Caco-2 (cell line): ENCODE measurements around the gene RNFT2. TPM values are rescaled to one million over a fixed set of nuclear protein-coding genes. Genes with fewer than 3 reads are reported as not detected.

Experiments used
- Bru-seq: library from RNA; stranded (reverse); fragments of 400-500 nt; gene quantifications from one replicate; lab custom pipeline; 2021; lab: Mats Ljungman, UMichigan
- BruChase-seq, 2 experiments: library from RNA; stranded (reverse); fragments of 400-500 nt; gene quantifications; one replicate each; lab custom pipeline; 2021; lab: Mats Ljungman, UMichigan
- BruUV-seq: library from RNA; stranded (reverse); fragments of 400-500 nt; replicated peaks from 2 replicates; lab custom pipeline; 2021; lab: Mats Ljungman, UMichigan
- CTCF ChIA-PET: fragments of 300-600 bp; sonication (Branson Sonifier 250); formaldehyde crosslinking; loops from one replicate; lab custom pipeline; 2022; ENCODE audit warnings: antibody characterized with exemption; lab: Charles Lee
- POLR2A ChIA-PET: fragments of 300-600 bp; sonication (Branson Sonifier 250); formaldehyde crosslinking; loops from one replicate; lab custom pipeline; 2022; ENCODE audit warnings: antibody characterized with exemption; lab: Charles Lee
- DNase-seq, 2 experiments: peaks; one replicate each; pipeline versions ENCODE4 v3.0.0 to v3.0.0-alpha.2; 2020 to 2022
- H3K27me3 ChIP-seq: replicated peaks from 2 replicates; pipeline ENCODE4 v1.6.0; 2011; ENCODE audit warnings: low read length; ENCODE audit not compliant: control insufficient read depth, insufficient read depth
- H3K36me3 ChIP-seq: 2 replicates; pipeline ENCODE4 v1.5.1; 2011; ENCODE audit warnings: low read length; ENCODE audit not compliant: control insufficient read depth, insufficient read depth
- H3K4me1 ChIP-seq: fragments of 250-450 bp; sonication (Bioruptor Pico); 2 replicates; pipeline ENCODE4 v1.5.1; 2020; ENCODE audit warnings: mild to moderate bottlenecking
- H3K4me3 ChIP-seq: 2 replicates; pipeline ENCODE4 v1.5.1; 2011; ENCODE audit warnings: low read depth, mild to moderate bottlenecking, control low read depth, low read length
- H3K9me3 ChIP-seq: fragments of 250-450 bp; sonication (Bioruptor Pico); 2 replicates; pipeline ENCODE4 v1.5.1; 2020; ENCODE audit warnings: mild to moderate bottlenecking, moderate library complexity
- H3K27ac Mint-ChIP-seq: one replicate; pipeline ENCODE4 v1.8.0; 2022; ENCODE audit warnings: mixed read lengths; ENCODE audit not compliant: unreplicated experiment
- H3K27me3 Mint-ChIP-seq: one replicate; pipeline ENCODE4 v1.8.0; 2022; ENCODE audit warnings: mixed read lengths; ENCODE audit not compliant: insufficient read depth, unreplicated experiment
- H3K36me3 Mint-ChIP-seq: one replicate; pipeline ENCODE4 v1.8.0; 2022; ENCODE audit warnings: mild to moderate bottlenecking, mixed read lengths; ENCODE audit not compliant: insufficient read depth, unreplicated experiment
- H3K4me1 Mint-ChIP-seq: one replicate; pipeline ENCODE4 v1.8.0; 2022; ENCODE audit warnings: low read depth, mixed read lengths; ENCODE audit not compliant: unreplicated experiment
- H3K4me3 Mint-ChIP-seq: one replicate; pipeline ENCODE4 v1.8.0; 2022; ENCODE audit warnings: mild to moderate bottlenecking, moderate library complexity, mixed read lengths; ENCODE audit not compliant: unreplicated experiment
- H3K9me3 Mint-ChIP-seq: one replicate; pipeline ENCODE4 v1.8.0; 2022; ENCODE audit warnings: mixed read lengths; ENCODE audit not compliant: unreplicated experiment
- CTCF ChIP-seq, 2 experiments: fragments of 200-600 bp in 1 of 2; IDR thresholded peaks; 1 replicate in 1 of 2; 2 replicates in 1 of 2; pipeline versions ENCODE4 v1.5.1 to v1.8.0; 2011 to 2022; ENCODE audit warnings: antibody characterized with exemption in 1 of 2, control low read depth in 1 of 2, inconsistent platforms in 1 of 2, low read depth in 1 of 2, low read length in 1 of 2, mild to moderate bottlenecking in 1 of 2, moderate library complexity in 1 of 2; ENCODE audit not compliant: insufficient read depth in 1 of 2, severe bottlenecking in 1 of 2, unreplicated experiment in 1 of 2
- intact Hi-C: fragments of 100-400 bp; cut with micrococcal nuclease; formaldehyde crosslinking; loops from one replicate; pipeline ENCODE4 v1.10.0; 2022; ENCODE audit not compliant: unreplicated experiment
- long read RNA-seq: library from polyadenylated mRNA; stranded (forward); transcript quantifications from one replicate; pipeline ENCODE4 v2.0.0, GENCODE V29; 2022
- total RNA-seq: library from RNA; stranded (reverse); gene quantifications from 2 replicates; pipeline ENCODE4 v1.2.3, GENCODE V29; 2022

RNFT2 gene
- total RNA-seq (10.5 and 11.6 TPM in 2 replicates), Bru-seq, nascent RNA (percentile 47 among the genes with signal in this experiment), BruChase-seq, experiment 1, labeled RNA remaining after a 2-hour chase (percentile 43 among the genes with signal in this experiment), BruChase-seq, experiment 2, labeled RNA remaining after a 6-hour chase (percentile 48 among the genes with signal in this experiment)
- long read RNA-seq, partial matches to known transcripts, result 1 of 5 reads
- long read RNA-seq, other reads (novel, unspliced or antisense), result 4 of 5 reads

GRCh38 chr12:116737774-116738657 is at the start of gene RNFT2, which contains the start of gene SPRING1:
Gene RNFT2 (plus strand): TSS chr12:116738315. CDS start chr12:116740498, 2,183 bp downstream.
Gene SPRING1 (minus strand): TSS chr12:116738069. CDS start chr12:116737900, 169 bp downstream.
- peaks cover 26% of the 10 kb centered on the region for H3K4me1 ChIP-seq
- peak; percentile 99 for DNase-seq
- no TSS peak for BruUV-seq
- peak in 1 of 2 experiments; percentile 1 for TF ChIP-seq CTCF (IDR thresholded peaks at IDR 0.05; ENCODE audit: insufficient read depth in 1 of 2, low read depth in 1 of 2, low read length in 1 of 2, severe bottlenecking in 1 of 2, unreplicated experiment in 1 of 2)
- peak within 1 kb of the TSS; percentile 93 for H3K4me3 ChIP-seq
- no peaks in the 10 kb centered on the region; the same call in 1 of the 2 replicates for H3K36me3 ChIP-seq
- H3K27me3 ChIP-seq, result no peaks in the 10 kb centered on the region
- ChIA-PET CTCF (no interaction called here), POLR2A (interaction anchor here (0.8 kb wide), 1 partner anchor 10 kb away, joined by 7 read pairs; no protein-coding TSS in a partner anchor)
- H3K9me3 ChIP-seq, result no peaks in the 10 kb centered on the region
- H3K36me3 Mint-ChIP-seq, result peaks cover 34% of the 10 kb centered on the region
- peaks cover 19% of the 10 kb centered on the region for H3K4me1 Mint-ChIP-seq
- no peaks in the 10 kb centered on the region for H3K27me3 Mint-ChIP-seq
- H3K4me3 Mint-ChIP-seq, result peak within 1 kb of the TSS; percentile 96
- intact Hi-C loops, result loop anchor here (1.0 to 2.0 kb wide), 2 partner anchors 143 to 178 kb away; partner anchors contain the start of gene HRK
- H3K27ac Mint-ChIP-seq, result peak within 1 kb of the TSS; percentile 78
- H3K9me3 Mint-ChIP-seq, result no peaks in the 10 kb centered on the region

- BruUV-seq, result no TSS peak
- H3K27me3 ChIP-seq, result no peaks in the 10 kb centered on the region; the same call in 1 of the 2 replicates
- Mint-ChIP-seq H3K36me3 (no peaks in the 10 kb centered on the region), H3K4me3 (no peak overlapping the region), H3K27me3 (no peaks in the 10 kb centered on the region), H3K27ac (no peak overlapping the region), H3K4me1 (peaks cover 6% of the 10 kb centered on the region), H3K9me3 (no peaks in the 10 kb centered on the region)
- intact Hi-C loops, result no loop called here
- H3K4me3 ChIP-seq, result no peak overlapping the region
- ChIA-PET POLR2A (no interaction called here), CTCF (no interaction called here)
- no peaks in the 10 kb centered on the region for H3K4me1 ChIP-seq
- no peak for TF ChIP-seq CTCF (IDR thresholded peaks at IDR 0.05; ENCODE audit: insufficient read depth in 1 of 2, low read depth in 1 of 2, low read length in 1 of 2, severe bottlenecking in 1 of 2, unreplicated experiment in 1 of 2)
- no peak for DNase-seq
- H3K36me3 ChIP-seq, result no peaks in the 10 kb centered on the region
- no peaks in the 10 kb centered on the region for H3K9me3 ChIP-seq
Observed at GRCh38 chr12:116689521-116689920, 48.6 kb upstream of the RNFT2 start.
